HG03342 (cell line): Measurements from ENCODE around the gene BCAS2.
A peak's percentile ranks its signal among the peaks of the same experiment; 100 is the strongest.

ENCODE experiments used
- ATAC-seq: cut with Tn5 transposase; IDR thresholded peaks from one replicate; pipeline ENCODE4 v1.9.1; 2021; ENCODE audit warnings: mild to moderate bottlenecking, moderate library complexity; ENCODE audit not compliant: unreplicated experiment

BCAS2 gene

DNA sequence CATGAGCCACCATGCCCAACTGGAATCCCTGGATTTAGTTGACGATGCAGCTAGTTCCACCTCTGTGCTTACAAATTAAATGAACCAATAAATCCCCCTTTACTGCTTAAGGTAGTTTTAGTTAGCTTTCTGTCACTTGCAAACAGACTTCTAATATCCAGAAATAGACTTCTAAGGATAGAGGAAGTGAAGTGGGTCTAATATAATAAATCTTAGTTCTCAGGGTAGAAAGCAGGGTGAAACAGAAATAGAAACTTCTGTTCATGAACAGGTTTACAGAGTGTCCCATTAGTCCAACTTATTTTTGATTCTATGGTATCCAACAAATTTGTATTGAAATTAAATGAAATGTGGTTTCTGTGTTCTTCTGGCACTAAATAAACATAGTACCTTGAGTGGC, 20.1 kb downstream of the BCAS2 start:
- ATAC-seq, result no peak

DNA sequence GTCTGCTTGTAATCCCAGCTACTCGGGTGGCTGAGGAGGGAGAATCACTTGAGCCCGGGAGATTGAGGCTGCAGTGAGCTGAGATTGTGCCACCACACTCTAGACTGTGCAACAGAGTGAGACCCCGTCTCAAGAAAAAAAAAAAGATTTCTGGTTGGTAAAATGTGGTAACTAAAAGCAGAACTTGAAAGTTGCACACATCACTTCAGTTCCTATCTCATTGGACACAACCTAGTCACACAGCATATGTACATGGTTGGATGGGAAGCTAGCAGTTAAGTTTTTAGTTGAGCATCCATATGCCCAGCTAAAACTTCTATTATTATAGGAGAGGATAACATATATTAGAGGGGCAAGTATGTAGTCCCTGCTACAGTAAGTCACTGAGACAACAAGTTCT, 22.1 kb downstream of the BCAS2 start:
- ATAC-seq, result no peak

DNA sequence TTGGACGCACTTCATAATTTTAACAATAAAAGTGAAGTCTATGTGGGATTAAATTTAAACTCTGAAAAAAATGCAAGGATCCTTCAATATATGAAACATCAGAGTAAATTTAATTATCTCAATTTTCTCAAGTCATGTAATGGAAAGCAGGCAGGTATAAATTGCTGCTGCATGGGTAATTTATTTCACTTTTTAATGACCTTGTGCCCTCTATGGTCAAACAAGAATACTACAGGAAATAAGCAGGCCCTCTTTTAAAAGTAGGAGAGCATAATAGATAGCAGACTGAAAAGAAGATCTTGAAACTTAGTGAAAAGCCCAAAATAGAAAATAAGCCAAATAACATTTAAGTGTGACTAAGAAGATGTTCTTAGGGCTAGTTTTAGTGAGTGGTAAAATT, 22.9 kb downstream of the BCAS2 start:
- ATAC-seq, result peak; percentile 56

DNA sequence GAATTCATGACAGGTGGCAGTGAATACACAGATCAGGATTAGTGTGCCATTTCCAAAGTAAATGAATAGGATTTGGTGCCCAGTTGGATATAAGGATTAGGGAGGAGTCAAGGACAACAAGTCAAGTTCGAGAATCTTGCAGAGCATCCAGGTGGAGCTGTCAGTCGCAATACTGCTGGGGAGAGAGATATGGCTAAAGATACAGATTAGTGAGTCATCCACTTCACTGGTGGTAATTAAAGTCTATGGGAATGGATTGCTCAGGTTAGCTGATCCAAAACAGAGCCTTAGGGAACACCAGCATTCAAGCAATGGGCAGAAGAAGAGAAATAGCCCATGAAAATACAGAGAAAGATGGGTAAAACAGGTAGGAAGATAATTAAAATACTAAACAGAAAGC, 26.8 kb downstream of the BCAS2 start:
- no peak for ATAC-seq

DNA sequence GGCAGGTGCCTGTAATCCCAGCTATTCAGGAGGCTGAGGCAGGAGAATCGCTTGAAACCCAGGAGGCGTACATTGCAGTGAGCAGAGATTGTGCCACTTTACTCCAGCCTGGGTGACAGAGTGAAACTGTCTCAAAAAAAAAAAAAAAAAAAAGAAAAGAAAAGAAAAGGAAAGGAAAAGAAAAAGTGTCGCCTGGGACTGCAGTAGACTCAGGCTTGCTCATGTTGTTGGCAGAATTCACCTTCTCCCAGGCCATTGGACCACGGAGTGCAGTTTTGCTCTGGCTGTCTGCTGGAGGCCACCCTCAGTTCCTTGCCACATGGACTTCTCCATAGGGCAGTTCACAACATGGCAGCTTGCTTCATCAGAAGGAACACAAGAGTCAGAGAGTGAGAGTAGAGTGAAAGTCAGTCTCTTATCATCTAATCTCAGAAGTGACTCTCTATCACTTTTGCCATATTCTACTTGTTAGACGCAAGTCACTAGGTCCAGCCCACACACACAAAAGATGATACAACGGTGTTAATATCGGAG, 29.2 kb downstream of the BCAS2 start:
- ATAC-seq, result no peak

DNA sequence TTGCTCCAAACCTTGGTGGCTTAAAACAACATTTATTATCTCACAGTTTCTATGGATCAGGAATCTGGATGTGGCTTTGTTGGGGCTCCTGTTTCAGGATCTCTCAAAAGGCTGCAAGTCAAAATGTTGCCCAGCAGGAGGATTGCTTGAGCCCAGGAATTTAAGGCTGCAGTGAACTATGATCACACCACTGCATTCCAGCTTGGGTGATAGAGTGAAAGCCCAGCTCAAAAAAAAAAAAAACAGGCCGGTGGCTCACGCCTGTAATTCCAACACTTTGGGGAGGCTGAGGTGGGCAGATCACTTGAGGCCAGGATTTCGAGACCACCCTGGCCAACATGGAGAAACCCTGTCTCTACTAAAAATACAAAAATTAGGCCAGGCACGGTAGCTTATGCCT, 30.0 kb downstream of the BCAS2 start:
- ATAC-seq, result no peak

DNA sequence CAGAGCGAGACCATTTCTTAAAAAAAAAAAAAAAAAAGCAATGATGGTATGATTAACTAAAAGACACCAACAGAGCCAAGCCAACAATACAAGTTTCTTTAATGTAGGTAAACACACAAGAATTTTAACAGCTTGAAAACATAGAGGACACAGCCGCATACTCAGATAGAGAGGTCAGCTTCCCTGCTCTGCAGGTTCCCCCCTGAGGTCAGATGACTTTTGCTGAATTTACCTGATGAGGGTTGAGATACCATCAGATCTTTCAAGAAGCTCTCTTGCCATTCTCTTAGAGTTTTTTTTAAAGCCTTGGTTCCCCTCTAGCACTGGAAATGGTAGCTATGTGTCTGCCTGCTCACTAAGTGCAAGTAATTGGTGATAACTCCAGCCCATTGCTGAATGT, 31.1 kb downstream of the BCAS2 start:
- ATAC-seq, result no peak

DNA sequence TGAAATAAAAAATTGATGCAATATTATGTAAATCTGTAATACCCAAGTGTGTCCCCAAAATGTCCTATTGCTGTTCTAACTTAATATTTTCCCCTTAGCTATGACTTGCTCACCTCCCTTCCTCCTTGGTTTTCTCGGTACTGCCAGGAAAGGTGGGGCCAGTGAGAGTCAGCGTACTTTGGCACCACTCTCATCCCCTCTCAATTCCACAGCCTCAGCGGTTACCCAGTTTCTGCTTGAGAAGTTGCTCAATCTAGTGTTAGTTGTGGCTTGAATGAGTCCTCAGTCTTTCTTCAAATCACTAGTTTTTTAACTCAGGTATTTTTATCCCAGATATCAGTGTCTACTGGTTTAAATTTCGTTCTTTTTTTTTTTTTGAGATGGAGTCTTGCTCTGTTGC, 32.3 kb downstream of the BCAS2 start:
- no peak for ATAC-seq

DNA sequence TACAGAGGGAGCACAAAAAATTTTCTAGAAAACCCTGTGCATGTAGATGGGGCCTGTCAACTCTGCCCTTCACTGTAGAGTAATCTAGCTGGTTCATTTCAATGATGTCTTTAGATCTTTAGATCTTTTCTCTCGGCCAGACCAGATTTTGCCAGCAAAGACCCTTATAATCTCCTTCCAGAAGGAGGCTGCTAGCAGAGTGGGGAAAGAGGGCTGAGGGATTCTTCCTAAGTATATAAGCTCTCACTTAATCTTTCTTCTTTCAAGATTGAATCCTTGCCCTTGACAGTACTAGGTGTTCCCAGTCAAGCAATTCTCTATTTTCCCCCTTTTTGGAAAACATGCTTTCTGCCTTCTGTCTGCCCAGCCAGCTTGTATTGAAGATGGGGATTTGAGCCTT, 34.3 kb downstream of the BCAS2 start:
- ATAC-seq, result no peak

DNA sequence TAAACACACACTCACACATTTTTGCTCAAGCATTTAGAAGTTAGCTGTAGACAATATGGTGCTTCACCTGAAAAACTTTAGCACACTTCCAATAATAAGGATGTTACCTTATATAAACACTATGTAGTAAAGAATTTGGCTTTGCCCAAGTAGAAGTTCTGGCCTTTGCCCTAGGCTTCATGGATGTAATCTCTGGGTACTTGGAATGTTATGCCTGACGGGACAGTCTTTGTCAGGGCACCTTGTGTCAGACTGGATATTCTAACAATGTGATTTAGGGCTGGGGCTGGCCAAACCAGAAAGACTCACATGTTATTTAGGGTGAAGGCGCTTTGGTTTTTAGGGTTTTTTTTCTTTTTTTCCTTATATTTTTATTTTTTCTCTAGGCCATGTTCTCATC, 35.6 kb downstream of the BCAS2 start:
- ATAC-seq, result no peak

DNA sequence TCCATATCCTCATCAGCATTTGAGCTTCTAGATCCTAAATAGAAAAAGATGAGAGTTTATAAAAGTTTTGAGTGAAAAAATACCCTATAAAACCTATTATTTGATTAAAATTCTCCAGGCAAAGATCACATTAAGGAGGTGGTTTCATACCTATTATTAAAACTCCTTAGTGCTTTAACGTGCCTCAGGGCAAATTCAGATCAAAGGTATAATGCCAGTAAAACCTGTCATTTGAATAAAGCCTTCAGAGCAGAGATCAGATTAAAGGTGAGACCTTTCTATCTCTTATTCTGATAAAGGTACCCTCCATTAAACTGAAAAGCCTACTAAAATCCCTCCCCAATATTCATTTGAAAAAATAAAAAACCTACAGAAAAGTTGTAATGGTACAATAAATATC, 36.1 kb downstream of the BCAS2 start:
- ATAC-seq, result no peak

DNA sequence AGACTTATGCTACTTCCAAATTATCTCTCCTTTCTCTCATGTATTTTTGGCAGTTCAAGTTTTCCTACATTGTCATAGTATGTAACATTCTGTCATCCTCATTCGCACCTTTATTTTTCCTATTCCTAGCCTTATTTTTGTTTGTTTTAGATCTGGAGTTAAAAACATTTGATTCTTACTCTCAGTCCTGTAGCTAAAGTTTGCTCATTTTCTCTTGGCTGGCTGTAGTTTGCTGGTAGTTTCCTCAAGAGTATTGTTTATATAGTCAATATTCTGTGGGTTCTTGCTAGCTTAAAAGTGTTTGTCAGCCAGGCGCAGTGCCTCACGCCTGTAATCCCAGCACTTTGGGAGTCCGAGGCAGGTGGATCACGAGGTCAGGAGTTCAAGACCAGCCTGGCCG, 40.6 kb downstream of the BCAS2 start:
- no peak for ATAC-seq

DNA sequence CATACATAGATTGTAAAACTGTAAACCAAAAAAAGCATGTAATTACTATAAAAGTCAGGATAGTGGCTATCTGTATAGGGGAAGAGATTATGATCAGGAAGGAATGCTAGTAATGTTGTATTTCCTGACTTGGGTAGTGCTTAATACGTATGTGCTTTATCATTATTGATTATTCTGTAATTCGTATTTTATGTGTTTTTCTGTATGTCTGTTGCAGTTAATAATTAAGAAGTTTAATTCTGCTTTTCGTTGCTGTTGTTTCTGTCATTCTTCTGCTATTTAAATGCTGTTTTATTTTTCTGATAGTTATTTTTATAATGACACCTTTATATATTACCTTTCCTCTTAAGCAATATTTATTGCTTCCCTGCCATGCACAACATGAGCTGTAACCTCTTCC, 41.1 kb downstream of the BCAS2 start:
- ATAC-seq, result no peak

DNA sequence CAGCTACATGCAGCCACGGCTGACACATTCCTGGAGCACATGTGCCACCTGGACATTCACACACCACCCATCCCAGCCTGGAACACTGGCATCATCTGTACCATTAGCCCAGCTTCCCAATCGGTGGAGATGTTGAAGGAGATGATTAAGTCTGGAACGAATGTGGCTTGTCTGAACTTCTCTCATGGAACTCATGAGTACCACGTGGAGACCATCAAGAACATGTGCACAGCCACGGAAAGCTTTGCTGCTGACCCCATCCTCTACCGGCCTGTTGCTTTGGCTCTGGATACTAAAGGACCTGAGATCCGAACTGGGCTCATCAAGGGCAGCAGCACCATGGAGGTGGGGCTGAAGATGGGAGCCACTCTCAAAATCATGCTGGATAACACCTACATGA, 45.4 kb downstream of the BCAS2 start:
- ATAC-seq, result no peak

DNA sequence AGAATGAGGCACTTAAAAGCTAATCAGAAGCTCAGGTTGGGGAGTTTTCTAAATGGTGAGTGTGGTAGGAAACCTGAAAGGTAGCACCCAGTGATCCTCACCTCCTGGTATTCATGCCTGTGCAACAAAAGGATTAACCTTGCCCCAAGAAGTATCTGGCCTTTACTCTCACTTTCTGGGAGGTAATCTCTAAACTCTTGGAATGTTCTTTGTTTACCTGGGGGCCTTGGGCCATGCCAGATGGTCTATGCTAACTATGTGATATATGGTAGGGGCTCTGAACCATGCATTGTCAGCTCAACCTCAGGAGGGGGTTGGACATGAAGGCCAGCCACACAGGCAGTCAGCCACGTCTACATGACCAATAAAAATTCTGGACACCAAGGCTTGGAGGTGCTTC, 46.0 kb downstream of the BCAS2 start:
- no peak for ATAC-seq

DNA sequence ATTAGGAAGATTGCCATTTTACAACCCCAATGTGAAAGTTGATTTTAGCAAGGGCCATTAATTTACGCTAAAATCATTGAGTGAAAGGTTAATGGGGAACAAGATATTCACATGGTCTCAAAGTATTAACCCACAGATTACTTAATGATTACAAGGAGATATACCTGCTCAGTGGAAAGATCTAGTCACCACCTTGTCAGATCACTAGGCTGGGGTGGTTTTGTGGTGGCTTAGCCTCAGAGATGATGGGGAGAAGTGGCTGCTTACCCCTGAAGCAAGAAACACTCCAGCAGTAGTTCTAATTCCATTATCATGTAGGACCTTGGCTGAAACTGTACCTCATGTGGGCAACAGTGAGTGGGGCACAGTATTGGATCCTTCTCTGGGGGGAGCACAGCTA, 50.3 kb downstream of the BCAS2 start:
- no peak for ATAC-seq

DNA sequence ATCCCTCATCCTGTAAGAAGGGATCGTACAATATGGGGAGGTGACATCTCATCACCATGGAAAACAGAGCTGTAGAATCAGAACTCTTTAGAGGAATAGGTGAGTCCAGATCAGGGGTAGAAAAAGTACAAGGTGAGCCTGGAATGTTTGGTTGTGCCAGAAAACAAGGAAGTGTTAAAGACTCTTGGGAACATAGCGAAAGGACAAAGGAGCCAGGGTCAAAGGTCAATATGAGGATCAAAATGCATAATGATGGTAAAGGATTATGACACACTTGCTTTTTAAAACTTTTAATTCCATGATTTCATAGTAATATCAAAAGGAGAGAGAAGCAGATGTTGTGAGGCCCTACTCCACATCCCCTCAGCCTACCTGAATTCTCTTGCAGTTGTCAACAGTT, 51.2 kb downstream of the BCAS2 start:
- no peak for ATAC-seq

DNA sequence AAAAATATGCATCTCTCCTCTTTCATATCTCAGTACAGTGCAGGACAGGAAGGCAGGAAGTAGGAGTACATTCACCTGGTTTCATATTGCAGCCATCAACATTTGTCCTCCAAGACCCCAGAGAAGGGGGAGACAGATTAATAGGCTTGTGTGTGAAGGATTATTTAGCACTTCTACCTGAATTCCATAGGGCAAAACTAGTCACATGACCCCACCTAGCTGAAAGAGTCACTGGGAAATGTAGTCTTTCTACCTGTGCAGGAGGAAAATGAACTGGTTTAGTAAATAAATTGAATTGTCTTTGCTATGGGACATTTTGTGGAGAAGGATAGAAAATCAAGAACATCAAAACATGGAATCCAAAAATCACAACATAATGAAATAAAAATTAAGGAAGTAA, 56.5 kb downstream of the BCAS2 start:
- no peak for ATAC-seq

DNA sequence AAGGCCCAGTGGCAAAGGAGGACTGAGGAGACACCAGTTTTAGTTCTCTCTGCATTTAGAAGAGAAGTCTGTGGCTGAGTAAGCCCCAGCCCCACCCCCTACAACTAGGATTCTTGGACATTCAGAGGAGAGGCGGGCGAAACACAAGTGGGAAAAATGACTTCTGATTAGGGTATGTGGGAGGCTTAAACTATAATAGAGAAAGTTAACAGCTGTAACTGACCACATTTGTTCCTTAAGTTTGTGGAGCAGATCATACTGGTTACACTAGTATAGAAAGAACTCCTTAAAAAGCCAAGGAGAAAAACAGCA, 59.2 kb downstream of the BCAS2 start:
- no peak for ATAC-seq

DNA sequence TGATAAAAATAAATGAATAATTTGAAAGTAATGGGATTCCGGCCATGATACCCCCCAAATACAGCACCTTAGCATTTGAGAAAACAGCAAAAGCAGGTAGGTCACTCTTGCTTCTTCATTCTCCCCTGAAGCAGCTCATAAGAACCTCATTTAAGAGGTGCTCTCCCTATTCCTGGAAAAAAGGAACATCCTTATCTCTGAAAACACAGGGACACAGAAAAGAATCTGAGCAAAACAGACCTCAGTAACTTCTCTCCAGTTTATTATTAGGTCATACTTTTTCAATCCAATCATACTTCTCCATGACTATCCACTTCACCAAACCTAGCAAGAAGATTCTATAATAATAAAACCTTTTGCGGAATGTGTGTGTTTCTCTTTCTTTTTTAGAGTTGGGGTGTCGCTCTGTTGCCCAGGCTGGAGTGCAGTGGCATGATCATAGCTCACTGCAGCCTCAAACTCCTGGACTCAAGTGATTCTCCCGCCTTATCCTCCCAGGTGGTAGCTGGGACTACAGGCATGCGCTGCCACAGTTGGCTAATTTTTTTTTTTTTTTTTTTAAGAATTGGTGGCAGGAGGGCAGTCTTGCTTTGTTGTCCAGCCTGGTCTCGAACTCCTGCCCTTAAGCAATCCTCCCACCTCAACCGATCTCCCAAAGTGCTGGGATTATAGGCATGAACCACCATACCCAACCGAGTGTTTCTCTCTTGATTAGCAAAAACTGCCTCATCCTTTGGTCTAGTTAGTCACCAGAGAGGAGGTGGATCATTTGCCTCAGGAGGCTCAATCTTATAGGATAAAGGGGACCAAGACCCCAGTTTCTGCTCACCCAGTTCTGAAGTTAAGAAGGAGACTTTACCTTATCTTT, 59.8 kb downstream of the BCAS2 start:
- ATAC-seq, result no peak
